ENCODE measurements around the gene CYREN.

GRCh38 chr7:135156290-135156689 lies 14.2 kb downstream of the CYREN start:
- TF ChIP-seq CTCF (conservative IDR thresholded peaks at IDR 0.05 in 1 of 2, IDR thresholded peaks at IDR 0.05 in 1 of 2; ENCODE audit: low read depth in 1 of 2, low read length in 2 of 2) (no peak), EZH2 (IDR thresholded peaks at IDR 0.05; ENCODE audit: low read length, missing control alignments) (no peak)
